Right lobe of liver (tissue), 6 donors: Measurements from ENCODE around the gene MAP4K3. TPM values are rescaled to one million over a fixed set of nuclear protein-coding genes. Genes with fewer than 3 reads are reported as not detected.
A peak's percentile ranks its signal among the peaks of the same experiment; 100 is the strongest.

Experiments
- ATAC-seq, 4 donors: fragments of 200-7000 bp; cut with Tn5 transposase; one replicate each; pipeline ENCODE4 v1.9.1; 2020; ENCODE audit warnings: mild to moderate bottlenecking in 4 of 4, moderate library complexity in 4 of 4
- DNase-seq, 3 donors: peaks; one replicate each; pipeline ENCODE4 v3.0.0-alpha.2; 2020
- H3K27ac ChIP-seq, 3 donors: fragments of 200-600 bp; one replicate each; pipeline ENCODE4 v1.8.0; 2022
- H3K27me3 ChIP-seq, 2 donors: fragments of 200-600 bp; one replicate each; pipeline ENCODE4 v1.8.0; 2022
- H3K36me3 ChIP-seq, 4 donors: fragments of 200-600 bp; sonication (generic) in 1 of 4; one replicate each; pipeline versions ENCODE4 v1.5.1 to v1.8.0; 2017 to 2022; ENCODE audit warnings: control low read depth in 1 of 4
- H3K4me1 ChIP-seq, 4 donors: fragments of 200-600 bp; sonication (generic) in 1 of 4; one replicate each; pipeline versions ENCODE4 v1.5.1 to v1.8.0; 2017 to 2022; ENCODE audit warnings: control low read depth in 1 of 4
- H3K4me3 ChIP-seq, 3 donors: fragments of 200-600 bp; one replicate each; pipeline ENCODE4 v1.8.0; 2022
- H3K9me3 ChIP-seq, 4 donors: fragments of 200-600 bp; sonication (generic) in 1 of 4; one replicate each; pipeline versions ENCODE4 v1.5.1 to v1.8.0; 2017 to 2022; ENCODE audit warnings: control low read depth in 1 of 4
- POLR2A ChIP-seq: fragments of 450-650 bp; IDR thresholded peaks from one replicate; pipeline ENCODE4 v1.6.1; 2017; ENCODE audit warnings: antibody characterized with exemption, mild to moderate bottlenecking
- WGBS: methylation state at CpG from one replicate; pipeline ENCODE4 v1.1.6; 2018; ENCODE audit warnings: low coverage, low lambda C conversion rate; ENCODE audit not compliant: insufficient coverage; ENCODE audit errors: missing lambda C conversion rate; 5-methylcytosine and 5-hydroxymethylcytosine counted together
- intact Hi-C, 2 donors: fragments of 100-400 bp; cut with DNase I; formaldehyde crosslinking; loops; one replicate each; pipeline versions ENCODE4 v1.11.2 to v1.14.1; 2022
- total RNA-seq, 6 experiments: library from RNA; depleted of rRNA in 2 of 6; stranded (reverse); fragments of >200 nt in 2 of 6; fragmentation: NEBNext Ultra II Directional in 3 of 6; extraction: Animal tissue kit (Norgen Biotek cat#: 25700) in 3 of 6; gene quantifications; one replicate each; pipeline versions ENCODE4 v1.1.0 to v1.2.4, GENCODE V29; 2016 to 2023
- TF ChIP-seq, protein P1 (sequence below), 4 donors: fragments of 200-600 bp in 3 of 4; fragments of 450-650 bp in 1 of 4; IDR thresholded peaks; one replicate each; pipeline versions ENCODE4 v1.5.1 to v1.8.0; 2016 to 2022; ENCODE audit warnings: antibody characterized with exemption in 4 of 4, mild to moderate bottlenecking in 2 of 4
- donor health status: DM: no; HTN: yes; CAD: no.
- donor health status: DM: no; HTN: no; CAD: no.
- donor health status: DM: no; HTN: no; CAD: no.
- donor health status: DM: no; HTN: yes; CAD: no.
- donor health status: DM: no; HTN: yes; CAD: no.

Gene MAP4K3
- total RNA-seq, 6 experiments from 2014 or later = 14.5 to 24.8 (median 17.1) TPM

DNA sequence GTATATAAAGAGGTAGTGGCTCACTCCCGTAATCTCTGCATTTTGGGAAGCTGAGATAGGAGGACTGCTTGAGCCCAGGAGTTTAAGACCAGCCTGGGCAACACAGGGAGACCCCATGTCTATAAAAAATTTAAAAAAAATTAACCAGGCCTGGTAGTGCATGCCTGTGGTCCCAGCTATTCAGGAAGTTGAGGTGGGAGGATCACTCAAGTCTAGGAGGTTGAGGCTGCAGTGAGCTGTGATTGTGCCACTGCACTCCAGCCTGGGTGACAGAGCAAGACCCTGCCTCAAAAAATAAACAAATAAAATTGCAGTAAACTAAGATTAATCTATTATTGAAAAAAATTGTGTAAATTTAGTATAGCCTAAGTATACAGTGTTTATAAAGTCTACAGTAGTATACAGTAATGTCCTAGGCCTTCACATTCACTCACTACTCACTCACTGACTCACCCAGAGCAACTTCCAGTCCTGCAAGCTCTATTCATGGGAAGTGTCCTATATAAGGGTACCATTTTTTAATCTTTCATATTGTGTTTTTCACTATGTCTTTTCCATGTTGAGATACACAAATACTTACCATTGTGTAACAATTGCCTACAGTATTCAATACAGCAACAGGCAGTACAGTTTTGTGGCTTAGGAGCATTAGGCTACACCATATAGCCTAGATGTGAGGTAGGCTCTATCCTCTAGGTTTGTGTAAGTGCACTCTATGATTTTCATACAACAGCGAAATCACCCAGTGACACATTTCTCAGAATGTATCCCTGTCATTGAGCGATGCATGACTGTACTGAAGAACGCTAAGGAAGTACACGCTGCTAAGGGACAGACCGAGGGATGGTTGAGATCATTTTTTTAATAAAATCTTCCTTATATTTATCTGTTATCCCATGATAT, 10.4 kb upstream of the MAP4K3 start:
- Histone ChIP-seq H3K27me3 (no peaks in the 10 kb centered on the region), H3K9me3 (peaks cover 0 to 4% (median 0%) of the 10 kb centered on the region in 4 donors), H3K27ac (no peak overlapping the region), H3K4me3 (no peak overlapping the region), H3K36me3 (peaks cover 0 to 2% (median 0%) of the 10 kb centered on the region in 4 donors), H3K4me1 (no peaks in the 10 kb centered on the region)
- no peak for DNase-seq
- no peak for ATAC-seq
- WGBS = 96% methylated on average over 6 of the region's 6 CpGs
- intact Hi-C loops = no loop called here
- TF ChIP-seq, protein P1, sequence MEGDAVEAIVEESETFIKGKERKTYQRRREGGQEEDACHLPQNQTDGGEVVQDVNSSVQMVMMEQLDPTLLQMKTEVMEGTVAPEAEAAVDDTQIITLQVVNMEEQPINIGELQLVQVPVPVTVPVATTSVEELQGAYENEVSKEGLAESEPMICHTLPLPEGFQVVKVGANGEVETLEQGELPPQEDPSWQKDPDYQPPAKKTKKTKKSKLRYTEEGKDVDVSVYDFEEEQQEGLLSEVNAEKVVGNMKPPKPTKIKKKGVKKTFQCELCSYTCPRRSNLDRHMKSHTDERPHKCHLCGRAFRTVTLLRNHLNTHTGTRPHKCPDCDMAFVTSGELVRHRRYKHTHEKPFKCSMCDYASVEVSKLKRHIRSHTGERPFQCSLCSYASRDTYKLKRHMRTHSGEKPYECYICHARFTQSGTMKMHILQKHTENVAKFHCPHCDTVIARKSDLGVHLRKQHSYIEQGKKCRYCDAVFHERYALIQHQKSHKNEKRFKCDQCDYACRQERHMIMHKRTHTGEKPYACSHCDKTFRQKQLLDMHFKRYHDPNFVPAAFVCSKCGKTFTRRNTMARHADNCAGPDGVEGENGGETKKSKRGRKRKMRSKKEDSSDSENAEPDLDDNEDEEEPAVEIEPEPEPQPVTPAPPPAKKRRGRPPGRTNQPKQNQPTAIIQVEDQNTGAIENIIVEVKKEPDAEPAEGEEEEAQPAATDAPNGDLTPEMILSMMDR (IDR thresholded peaks at IDR 0.05) = no peak
- TF ChIP-seq POLR2A = no peak

DNA sequence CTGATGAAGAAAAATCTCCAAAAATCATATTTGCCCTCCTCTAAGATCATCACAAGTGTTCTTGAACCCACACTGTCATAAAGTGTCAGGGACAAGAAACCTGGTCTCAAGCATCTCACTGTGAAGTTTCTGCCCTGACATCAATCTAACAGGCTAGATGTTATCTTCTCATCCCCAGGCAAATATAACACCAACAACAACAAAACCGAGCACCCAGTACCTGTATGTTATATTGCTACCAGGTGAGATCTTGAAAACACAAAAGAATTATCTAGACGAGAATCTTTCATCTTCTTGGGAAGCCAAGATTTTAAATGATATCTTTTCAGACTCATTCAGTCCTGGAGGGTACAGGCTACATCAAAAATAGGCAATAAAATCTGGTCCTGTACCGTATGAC, 8.8 kb upstream of the MAP4K3 start:
- H3K4me3 ChIP-seq = no peak overlapping the region
- TF ChIP-seq POLR2A = no peak
- TF ChIP-seq, protein P1 (IDR thresholded peaks at IDR 0.05) = no peak
- no peak overlapping the region for H3K27ac ChIP-seq
- intact Hi-C loops = no loop called here
- peaks cover 0 to 2% (median 0%) of the 10 kb centered on the region in 4 donors for H3K36me3 ChIP-seq
- WGBS = 90% methylated on average over 3 of the region's 3 CpGs
- ATAC-seq (no peak), DNase-seq (no peak)
- H3K4me1 ChIP-seq = no peaks in the 10 kb centered on the region
- H3K27me3 ChIP-seq = no peaks in the 10 kb centered on the region
- peaks cover 0 to 4% (median 0%) of the 10 kb centered on the region in 4 donors for H3K9me3 ChIP-seq

DNA sequence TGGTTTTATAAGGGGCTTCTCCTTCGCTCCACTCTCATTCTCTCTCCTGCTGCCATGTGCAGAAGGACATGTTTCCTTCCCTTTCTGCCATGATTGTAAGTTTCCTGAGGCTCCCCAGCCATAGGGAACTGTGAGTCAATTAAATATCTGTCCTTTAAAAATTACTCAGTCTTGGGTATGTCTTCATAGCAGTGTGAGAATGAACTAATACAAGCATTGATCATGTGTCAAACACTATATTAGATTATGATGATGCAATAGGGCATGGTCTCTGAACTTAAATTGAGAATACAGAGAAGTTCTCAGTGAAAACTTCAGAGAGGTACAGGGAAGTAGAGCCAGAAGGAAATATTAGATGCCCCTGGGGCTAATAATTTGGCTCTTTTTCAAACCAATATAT, 5.9 kb upstream of the MAP4K3 start:
- intact Hi-C loops = no loop called here
- no peak for DNase-seq
- TF ChIP-seq POLR2A = no peak
- TF ChIP-seq, protein P1 (IDR thresholded peaks at IDR 0.05) = no peak
- no CpG with 5 or more reads among the region's 1 CpG for WGBS
- H3K4me1 ChIP-seq = peaks cover 0 to 10% (median 2%) of the 10 kb centered on the region in 4 donors
- peaks cover 0 to 2% (median 0%) of the 10 kb centered on the region in 4 donors for H3K36me3 ChIP-seq
- no peak for ATAC-seq
- H3K27ac ChIP-seq = no peak overlapping the region
- no peaks in the 10 kb centered on the region for H3K27me3 ChIP-seq
- no peak overlapping the region for H3K4me3 ChIP-seq
- peaks cover 0 to 4% (median 0%) of the 10 kb centered on the region in 4 donors for H3K9me3 ChIP-seq

DNA sequence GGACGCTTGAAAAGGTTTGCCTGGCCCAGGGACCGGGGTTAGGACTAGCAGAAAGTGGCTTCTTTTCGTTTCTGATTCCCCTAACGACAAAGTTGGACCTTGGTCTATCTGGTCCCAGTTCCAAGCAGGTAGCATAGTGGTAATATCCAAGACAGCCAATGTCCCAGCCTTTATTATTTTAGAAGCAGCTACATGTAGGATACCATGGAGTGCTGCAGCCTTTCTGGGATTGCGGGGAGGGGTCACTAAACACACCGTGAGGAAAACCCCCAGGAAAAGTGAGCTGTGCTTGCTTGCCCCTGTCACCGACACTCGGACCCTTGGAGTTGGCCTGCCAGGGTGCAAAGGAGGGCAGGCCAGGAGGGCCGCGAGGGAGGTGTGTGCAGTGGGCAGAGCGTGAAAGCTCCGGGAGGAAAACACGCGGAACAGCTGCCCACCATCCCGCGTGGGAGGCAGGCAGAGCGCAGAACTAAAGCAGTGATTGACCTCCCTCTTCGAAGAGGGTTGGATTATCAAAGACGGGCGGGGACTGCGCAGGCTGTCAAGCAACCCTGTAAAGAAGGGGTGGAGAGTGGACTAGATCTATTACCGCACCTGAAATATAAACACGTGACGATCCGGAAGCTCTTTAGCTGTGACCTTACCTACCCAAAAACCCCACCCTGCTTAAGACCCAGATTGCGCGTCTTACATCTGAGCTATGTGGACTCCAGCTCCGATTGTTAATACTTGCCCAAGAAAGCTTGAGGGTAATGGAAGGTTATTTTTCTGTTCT, 624 bp upstream of the MAP4K3 start:
- Histone ChIP-seq H3K9me3 (no peaks in the 10 kb centered on the region), H3K4me3 (peak overlapping the region; percentile 81 to 89 (median 87)), H3K27me3 (no peaks in the 10 kb centered on the region), H3K4me1 (peaks cover 0 to 31% (median 5%) of the 10 kb centered on the region in 4 donors), H3K27ac (peak overlapping the region; percentile 90 to 96 (median 95)), H3K36me3 (no peaks in the 10 kb centered on the region)
- WGBS = 2% methylated on average over 17 of the region's 28 CpGs
- intact Hi-C loops = loop anchor here in 1 of 2 donors (10.0 kb wide), 1 partner anchor 53 kb away; no protein-coding TSS in a partner anchor
- TF ChIP-seq POLR2A = no peak
- TF ChIP-seq, protein P1 (IDR thresholded peaks at IDR 0.05) = no peak
- peak; percentile 53 to 78 (median 78) for DNase-seq
- peak; percentile 69 to 77 (median 74) for ATAC-seq
